ENCODE measurements around the gene IRF1. TPM values are rescaled to one million over a fixed set of nuclear protein-coding genes. Genes with fewer than 3 reads are reported as not detected.

Gene IRF1
- total RNA-seq, 1 experiment from 2014 or later, result 1.8 TPM

DNA sequence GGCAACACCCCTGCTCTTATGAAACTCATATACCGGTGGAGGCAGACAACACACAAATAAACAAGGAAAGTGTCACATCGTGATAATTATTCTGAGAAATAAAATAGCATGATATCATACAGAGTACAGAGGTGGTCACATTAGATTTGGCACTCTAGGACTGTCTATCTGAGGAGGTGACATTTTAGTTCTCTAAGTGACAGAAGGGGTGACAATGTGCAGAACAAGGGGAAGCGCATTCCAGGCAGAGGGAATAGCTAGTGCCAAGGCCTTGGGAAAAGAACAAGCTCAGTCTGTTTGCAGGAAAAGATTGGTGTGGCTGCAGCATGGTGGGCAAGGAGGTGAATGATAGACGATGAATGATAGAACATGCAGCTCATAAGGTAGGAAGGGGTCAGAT is 12.7 kb upstream of the IRF1 start:
- in situ Hi-C loops (cut with HindIII; ENCODE audit: low pct_unique_long_range_greater_than_20kb, low sequenced_read_pairs), result no loop called here
- no peak for DNase-seq (ENCODE audit: low read depth, low spot score)

DNA sequence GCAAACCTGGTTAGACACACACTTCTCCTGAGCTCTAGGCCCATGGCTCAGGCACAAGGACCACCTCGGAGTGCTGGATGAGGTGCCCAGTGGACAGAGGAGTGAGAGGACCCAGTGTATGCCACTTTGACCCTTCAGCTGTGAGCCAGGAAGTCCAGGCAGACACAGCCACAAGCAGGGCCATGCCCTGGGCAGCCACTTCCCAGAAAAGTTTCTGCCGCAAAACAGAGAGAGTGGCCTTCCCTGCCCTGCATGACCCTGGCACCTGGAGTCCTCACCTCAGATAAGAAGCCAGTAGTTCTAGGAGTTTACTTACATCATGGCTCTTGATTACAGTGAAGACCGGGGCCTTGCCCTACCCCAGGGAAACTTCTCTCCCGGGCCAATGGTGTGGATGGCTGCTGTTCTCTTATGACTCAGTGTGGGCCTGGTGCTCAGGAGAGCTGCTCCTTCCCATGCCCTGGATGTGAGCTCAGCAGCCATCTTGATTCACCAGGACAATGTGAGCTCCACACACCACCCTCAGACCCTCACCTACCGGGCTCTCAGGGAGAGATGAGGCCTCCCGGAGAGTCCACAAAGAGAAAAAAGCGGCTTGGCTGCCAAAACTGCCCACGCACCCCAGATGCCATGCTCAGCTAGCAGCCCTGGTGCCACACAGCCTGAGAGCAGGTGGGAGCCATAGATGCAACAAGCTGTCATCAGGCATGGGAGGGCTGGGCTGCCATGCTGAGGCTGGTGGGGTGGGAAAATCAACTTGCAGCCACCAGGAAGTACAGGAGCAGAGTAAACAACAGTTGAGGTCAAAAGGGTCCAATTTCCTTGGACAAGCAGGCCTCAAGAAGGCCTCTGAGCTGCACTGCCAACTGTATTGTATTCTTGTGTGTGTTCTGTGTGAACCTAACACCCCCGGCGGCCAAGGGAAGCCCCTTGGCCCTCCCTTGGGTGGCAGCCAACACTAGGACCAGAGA is 11.7 kb upstream of the IRF1 start:
- in situ Hi-C loops (cut with HindIII; ENCODE audit: low pct_unique_long_range_greater_than_20kb, low sequenced_read_pairs), result no loop called here
- no peak for DNase-seq (ENCODE audit: low read depth, low spot score)

DNA sequence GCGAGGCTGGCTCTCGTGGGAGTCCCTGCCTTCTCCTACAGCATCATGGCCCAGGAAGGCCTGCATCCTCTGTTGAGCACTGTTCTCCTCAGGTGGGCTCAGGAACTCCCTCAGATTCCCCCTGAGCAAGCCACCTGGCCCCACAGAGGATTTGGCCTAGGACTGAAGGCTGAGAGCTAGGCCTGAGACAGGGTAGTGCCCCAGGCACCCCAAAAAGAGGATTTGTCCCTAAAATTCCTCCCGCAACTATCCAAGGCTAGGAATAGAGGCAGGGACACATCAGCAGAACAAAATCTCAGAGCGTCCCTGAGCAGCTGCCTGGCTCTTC is 11.0 kb upstream of the IRF1 start:
- in situ Hi-C loops (cut with HindIII; ENCODE audit: low pct_unique_long_range_greater_than_20kb, low sequenced_read_pairs), result no loop called here
- DNase-seq (ENCODE audit: low read depth, low spot score), result no peak

DNA sequence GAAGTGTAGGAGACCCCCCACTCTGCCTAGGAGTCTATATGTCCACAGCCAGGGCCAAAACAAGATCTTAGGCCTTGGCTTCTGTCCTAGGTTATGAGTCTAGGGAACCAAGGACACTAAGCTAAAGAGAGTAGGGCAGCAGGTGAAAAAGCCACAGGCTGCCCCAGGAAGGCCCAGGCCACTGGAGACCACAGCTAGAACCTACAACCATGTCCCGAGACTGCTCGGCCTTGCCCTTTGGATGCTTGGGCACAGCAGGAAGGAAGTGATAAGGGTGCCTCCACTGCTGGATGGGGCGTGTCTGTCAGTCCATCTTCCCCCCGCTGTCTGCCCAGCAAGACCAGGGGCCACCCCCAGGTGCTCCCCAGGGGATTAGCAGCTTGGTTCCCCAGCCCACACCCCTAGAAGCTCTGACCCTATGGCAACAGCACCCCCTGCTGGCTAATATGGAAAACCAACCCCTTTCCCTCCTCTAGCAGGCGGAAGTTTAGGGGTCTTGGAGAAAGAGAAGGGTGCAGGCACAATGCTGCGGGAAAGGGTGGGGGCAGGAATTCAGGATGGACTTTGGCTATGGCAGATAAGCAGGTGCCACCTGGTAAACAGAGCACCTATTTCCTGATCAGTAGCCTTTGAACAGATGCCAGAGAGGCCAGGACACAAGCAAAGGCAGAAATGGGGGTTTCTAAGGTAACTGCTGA is 10.5 kb upstream of the IRF1 start:
- in situ Hi-C loops (cut with HindIII; ENCODE audit: low pct_unique_long_range_greater_than_20kb, low sequenced_read_pairs), result no loop called here
- DNase-seq (ENCODE audit: low read depth, low spot score), result peak; percentile 75

DNA sequence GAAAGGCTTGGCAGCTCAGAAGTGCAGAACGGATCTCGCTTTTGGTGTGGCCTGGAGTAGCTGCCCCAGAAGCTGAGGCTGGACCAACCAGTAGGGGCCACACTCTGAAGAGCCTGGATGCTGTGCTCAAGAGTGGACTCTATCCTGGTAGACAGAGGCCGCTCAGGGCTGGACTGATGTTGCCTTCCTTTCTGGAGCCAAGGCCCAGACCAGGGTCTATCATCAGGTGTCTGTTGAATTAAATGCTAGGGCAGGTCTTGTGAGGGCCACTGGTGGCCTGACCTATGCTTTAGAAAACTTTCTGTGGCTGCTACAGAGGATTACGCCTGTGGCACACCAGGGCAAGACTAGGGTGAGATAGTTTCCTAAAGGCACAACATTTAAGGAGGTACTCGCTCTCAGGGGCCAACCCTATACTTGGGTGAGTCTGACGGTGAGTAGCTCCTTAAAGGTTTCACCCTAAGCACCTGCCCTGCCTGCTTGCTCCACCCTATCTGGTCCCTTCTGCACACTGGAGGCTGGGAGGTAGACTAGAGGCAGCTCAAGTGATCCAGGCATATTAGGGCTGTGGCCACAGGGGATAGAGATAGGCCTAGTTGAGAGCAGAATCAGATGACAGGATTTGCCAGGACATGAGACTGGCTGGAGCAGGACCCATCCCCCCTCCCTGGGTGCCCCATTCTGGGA is 9.8 kb upstream of the IRF1 start:
- DNase-seq (ENCODE audit: low read depth, low spot score), result no peak
- in situ Hi-C loops (cut with HindIII; ENCODE audit: low pct_unique_long_range_greater_than_20kb, low sequenced_read_pairs), result no loop called here

DNA sequence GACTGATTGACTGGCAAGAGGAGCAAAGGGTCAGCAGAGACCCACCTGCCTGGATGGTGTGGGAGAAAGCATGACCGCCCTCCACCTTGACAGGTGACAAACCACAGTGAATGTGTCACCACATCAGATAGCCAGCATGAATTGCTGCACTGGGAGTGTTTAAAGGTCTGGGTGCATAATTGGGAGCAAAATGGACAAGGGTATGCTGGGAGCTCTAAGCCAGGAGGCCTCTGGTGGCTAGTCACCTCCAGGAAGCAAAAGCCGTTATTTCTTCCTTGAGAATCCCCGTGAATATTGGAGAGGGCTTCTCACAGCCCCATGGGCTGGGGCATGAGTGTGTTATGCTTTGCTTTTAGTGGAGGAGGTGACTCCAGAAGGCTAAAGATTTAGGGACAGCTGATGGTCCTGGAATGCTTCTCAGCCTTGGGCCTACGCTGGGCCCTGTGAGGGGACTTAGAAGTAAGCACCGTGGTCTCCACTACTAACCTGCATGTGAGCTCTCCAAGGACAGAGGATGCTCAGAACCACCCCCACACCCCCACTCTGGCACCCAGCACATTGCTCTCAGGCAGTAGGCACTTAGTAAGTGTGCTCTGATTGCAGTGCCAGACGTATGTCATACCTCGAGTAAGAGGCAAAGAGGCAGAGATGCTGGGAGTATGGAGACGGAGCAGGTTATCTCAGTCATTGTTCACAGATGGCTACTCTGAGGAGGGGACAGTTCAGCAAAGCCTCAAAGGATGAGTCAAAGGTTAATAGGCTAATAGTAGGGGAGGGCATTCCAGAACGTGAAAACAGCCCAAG is 9.1 kb upstream of the IRF1 start:
- in situ Hi-C loops (cut with HindIII; ENCODE audit: low pct_unique_long_range_greater_than_20kb, low sequenced_read_pairs), result no loop called here
- no peak for DNase-seq (ENCODE audit: low read depth, low spot score)

DNA sequence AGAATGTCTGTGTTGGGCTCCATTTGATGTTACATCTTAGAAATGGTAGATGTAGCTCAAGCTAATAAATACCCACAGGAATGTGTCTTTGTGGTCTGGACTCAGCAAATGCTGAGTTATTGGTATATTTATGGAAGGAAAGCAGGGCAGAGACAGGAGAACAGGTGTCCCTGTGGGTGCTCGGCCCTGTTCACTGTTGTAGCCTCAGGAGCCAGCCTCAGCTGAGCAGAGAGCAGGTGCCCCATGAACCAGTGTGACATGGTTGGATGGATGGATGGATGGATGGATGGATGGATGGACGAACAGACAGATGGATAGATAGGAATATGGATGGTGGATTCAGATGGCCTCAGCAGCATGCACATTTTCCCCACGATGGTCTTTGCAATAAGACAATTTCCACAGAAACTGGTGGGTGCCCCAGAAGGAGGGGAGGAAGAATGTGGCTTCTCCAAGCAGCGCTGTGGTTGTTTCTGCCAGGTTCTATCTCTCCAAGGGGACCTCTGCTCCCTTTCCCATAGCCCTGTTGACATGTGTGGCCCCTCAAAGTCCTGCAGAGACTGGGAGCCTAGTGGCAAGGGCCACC is 8.2 kb upstream of the IRF1 start:
- no peak for DNase-seq (ENCODE audit: low read depth, low spot score)
- in situ Hi-C loops (cut with HindIII; ENCODE audit: low pct_unique_long_range_greater_than_20kb, low sequenced_read_pairs), result no loop called here

DNA sequence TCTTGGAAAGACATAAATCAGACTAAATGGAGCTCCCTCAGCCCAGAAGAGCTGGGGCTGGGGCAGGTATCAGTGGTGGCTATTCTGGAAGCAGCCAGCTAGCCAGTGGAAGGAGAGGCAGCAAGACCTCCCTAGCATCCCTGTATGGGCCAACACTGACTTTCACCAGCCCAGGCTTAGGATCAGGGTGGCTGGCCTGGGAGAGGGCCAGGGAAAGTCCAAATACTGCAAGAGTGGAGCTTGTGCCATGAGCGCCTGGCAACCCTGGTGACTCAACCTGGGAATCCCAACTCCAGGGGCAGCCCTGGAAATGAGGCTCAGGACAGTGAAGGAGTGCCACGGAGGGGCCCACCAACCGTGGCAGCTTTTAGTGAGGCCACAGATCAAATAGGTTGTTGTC is 7.6 kb upstream of the IRF1 start:
- in situ Hi-C loops (cut with HindIII; ENCODE audit: low pct_unique_long_range_greater_than_20kb, low sequenced_read_pairs), result no loop called here
- DNase-seq (ENCODE audit: low read depth, low spot score), result no peak

DNA sequence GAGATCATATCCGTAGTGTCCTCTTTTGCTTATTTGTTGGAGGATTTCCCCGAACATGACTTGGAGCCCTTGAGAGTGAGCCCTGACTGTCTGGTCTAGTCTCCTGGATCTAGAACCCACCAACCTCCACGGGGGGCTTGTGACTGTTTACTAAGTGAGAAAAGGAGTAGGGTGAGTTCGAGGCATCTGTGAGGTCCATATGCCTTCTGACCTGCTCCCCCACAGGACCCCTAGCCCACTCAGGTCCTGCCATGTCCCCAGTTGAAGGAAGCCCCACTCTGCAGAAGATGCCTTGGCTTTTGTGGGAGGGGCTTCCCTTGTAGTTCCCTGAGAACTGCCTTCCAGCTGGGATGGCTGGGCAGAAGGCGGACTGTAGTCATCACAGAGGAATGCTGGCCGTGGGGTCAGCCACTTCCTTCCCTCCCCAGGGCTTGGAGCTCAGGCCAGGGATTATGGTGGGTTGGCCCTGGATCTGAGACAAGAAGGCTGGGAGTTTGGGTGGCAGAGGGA is 7.0 kb upstream of the IRF1 start:
- no peak for DNase-seq (ENCODE audit: low read depth, low spot score)
- in situ Hi-C loops (cut with HindIII; ENCODE audit: low pct_unique_long_range_greater_than_20kb, low sequenced_read_pairs), result no loop called here

DNA sequence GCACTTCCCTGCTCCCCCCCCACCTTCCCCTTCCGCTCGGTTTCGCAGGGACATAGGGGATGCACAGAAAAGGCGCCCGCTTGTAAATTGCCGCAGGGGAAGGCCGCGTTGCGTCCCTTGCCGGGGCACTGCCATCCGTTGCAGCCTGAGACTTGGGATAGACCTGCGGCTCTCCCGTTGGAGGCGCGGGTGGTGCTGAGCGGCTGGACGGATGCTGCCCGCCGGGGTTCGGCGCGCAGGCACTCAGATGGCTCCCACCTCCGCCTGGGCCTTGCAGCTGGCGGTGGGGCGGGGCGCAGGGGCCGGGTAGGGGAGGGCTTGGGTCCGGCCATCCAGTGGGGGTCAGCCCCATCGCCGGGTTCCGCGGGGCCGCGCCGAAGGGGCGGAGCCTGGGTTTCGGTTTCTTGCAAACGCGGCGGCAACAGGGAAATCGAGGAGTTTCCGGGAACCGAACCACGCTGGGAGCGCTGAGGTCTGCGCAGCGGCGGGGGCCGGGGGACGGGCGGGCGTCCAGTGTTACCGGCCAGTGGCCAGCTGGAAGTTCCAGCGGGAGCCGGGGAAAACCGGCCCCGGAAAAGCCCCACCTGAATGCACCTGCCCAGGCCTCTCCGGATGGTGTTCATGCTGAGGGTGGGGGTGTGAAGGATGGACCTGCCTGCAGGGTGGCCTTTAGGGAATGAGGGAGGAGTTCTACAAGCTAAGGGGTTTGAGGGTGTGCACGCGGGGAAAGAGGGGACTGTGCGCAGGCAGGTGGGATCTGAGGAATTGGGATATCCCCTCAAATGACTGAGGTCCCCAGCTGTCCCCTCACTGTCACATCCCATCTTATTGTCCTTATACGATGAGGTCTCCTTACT is 6.3 kb upstream of the IRF1 start:
- in situ Hi-C loops (cut with HindIII; ENCODE audit: low pct_unique_long_range_greater_than_20kb, low sequenced_read_pairs), result no loop called here

DNA sequence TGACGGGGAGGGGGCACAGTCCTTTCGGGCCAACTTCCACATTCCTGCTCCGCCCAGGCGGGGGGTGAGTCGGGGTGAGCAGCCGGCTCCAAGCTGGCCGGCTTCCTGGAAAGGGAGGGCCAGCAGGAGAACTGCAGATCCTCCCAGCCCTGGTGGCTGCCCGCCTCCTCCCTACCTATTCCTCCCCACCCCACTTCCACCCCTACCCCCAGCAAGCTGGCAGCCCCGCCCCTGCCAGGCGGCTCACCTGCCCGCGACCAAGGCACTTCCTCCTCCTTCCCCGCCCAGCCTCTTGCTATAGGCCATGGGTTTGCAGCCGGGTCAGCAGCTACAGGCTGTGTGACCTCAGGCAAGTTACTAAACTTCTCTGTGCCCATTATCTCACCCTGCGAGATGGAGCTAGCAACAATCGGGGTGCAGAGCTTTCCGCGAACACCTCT is 5.6 kb upstream of the IRF1 start:
- in situ Hi-C loops (cut with HindIII; ENCODE audit: low pct_unique_long_range_greater_than_20kb, low sequenced_read_pairs), result no loop called here
- DNase-seq (ENCODE audit: low read depth, low spot score), result no peak

More for the DNA sequence above, 6.3 kb upstream of the IRF1 start:
- DNase-seq (ENCODE audit: low read depth, low spot score), result peak; percentile 51

DNA sequence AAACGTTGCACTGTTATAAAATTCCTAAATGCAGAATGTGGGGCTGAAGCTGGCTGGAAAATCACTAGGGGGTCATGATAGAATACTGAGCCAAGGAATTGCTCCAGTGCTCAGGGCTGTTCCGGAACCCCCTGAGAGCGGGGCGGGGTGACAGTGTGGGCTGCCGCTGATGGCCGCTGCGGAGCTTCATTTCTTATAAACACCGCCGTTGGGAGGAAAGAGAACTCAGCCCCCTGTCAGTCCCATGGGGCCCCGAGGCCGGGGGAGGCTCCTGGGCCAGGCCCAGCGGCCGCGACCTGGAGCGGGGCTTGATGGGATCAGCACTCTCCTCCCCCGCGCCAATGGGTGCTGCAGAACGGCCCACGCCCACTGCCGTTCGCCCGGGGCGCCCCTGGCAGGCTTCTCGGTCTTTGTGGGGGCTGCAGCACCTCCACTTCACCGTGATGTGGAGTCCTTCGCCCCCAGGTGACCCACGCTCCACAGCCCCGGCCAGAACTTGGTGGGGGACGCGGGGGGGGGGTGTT is 5.2 kb upstream of the IRF1 start:
- DNase-seq (ENCODE audit: low read depth, low spot score), result no peak
- in situ Hi-C loops (cut with HindIII; ENCODE audit: low pct_unique_long_range_greater_than_20kb, low sequenced_read_pairs), result no loop called here

DNA sequence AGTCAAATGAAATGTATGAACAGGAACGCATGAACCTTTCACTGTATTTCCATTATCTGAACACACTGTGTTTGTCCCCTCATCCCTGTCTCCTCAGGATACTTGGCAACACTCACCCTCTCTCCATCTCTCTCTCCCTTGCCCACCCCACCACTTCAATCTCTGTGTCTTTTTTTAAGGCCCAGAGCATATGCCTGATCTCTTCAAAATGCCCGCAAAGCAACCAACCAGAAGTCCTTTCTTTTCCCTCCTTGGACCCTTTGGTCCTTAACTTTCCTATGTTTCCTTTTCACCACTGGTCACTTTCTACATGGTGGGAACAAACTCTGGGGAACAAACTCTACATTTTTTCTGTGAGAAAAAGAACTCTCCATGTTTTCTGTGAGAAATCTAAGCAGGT is 3.2 kb upstream of the IRF1 start:
- no peak for DNase-seq (ENCODE audit: low read depth, low spot score)
- in situ Hi-C loops (cut with HindIII; ENCODE audit: low pct_unique_long_range_greater_than_20kb, low sequenced_read_pairs), result no loop called here

DNA sequence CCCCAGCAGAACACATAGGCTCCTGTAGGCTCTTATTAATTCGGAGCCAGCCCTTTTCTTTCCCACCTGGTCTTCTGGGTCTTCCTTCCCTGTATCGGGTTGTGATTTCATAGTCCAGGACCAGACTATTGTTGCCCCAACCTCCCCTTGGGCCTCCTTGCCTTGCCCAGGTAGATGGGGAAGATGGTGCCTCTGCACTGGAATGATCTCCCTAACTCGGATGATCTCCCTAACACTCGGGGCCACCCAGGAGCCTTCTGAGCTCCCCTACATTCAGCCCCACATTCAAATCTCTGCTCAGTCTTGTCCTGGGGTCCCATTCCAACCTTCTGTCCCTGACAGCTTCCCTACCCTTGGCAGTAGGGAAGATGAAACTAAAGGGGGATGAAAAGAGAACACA is 2.7 kb upstream of the IRF1 start:
- no peak for DNase-seq (ENCODE audit: low read depth, low spot score)
- in situ Hi-C loops (cut with HindIII; ENCODE audit: low pct_unique_long_range_greater_than_20kb, low sequenced_read_pairs), result no loop called here

DNA sequence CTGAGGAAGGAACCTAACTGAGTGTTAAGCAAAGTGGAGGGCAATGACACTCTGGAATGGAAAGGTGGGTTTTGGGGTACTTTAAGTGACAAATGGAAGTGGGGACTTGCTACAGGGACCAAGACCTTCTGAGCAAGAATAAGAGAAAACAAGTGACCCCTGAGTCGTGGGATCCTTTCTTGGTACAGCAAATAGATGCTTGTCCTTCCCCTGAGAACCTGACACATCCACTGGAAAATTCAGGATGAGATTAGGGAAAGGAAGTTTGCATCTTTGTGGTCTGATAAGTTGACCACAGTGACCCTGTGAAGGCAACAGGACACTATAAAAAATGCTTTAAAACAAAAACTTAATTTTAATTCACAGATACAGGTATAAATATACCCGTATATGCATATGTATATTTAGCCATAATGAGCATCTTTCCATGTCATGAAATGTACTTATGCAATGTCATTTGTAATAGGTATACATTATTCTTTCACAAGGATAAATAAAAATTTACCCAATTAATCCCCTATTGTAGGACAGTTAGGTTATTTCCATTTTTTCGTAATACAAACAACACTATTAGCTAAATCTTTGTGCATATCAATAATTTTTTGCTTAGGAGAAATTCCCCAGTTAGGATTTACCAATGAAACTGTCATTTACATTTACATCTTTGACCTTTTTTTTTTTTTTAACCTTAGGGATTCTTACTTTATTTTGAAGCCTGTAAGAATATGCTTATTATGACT is 2.0 kb upstream of the IRF1 start:
- in situ Hi-C loops (cut with HindIII; ENCODE audit: low pct_unique_long_range_greater_than_20kb, low sequenced_read_pairs), result no loop called here
- no peak for DNase-seq (ENCODE audit: low read depth, low spot score)
